DND-41 (cell line): Measurements from ENCODE around the gene NOS1.

Source experiments
- EZH2 ChIP-seq: IDR thresholded peaks from 3 replicates; pipeline ENCODE4 v1.6.1; 2012; ENCODE audit warnings: borderline replicate concordance, low read depth, mild to moderate bottlenecking, moderate library complexity, low read length, inconsistent platforms; ENCODE audit not compliant: severe bottlenecking
- TF ChIP-seq, protein P1 (sequence below): IDR thresholded peaks from 2 replicates; pipeline ENCODE4 v1.5.1; 2012; ENCODE audit warnings: borderline replicate concordance, low read length, moderate library complexity, mild to moderate bottlenecking; ENCODE audit not compliant: poor library complexity, severe bottlenecking; ENCODE audit errors: extremely low read depth

DNA sequence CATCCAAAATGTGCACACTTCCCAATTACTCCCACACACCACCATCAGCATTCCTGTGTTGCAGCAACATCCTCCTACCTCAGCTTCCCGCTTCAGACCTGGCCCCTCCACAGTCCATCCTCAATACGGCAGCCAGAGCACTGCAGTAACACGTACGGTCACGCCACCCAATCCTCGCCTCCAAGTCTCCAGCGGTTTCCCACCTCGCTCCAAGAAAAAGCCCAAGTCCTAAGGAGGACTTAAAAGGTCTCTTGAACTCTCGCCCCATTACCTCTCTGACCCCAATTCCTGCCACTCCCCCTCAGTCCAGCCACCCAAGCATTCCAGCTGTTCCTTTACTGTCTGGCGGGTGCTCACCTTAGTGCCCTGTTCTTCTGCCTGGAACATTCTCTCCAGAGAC lies 183.1 kb downstream of the NOS1 start:
- TF ChIP-seq, protein P1, sequence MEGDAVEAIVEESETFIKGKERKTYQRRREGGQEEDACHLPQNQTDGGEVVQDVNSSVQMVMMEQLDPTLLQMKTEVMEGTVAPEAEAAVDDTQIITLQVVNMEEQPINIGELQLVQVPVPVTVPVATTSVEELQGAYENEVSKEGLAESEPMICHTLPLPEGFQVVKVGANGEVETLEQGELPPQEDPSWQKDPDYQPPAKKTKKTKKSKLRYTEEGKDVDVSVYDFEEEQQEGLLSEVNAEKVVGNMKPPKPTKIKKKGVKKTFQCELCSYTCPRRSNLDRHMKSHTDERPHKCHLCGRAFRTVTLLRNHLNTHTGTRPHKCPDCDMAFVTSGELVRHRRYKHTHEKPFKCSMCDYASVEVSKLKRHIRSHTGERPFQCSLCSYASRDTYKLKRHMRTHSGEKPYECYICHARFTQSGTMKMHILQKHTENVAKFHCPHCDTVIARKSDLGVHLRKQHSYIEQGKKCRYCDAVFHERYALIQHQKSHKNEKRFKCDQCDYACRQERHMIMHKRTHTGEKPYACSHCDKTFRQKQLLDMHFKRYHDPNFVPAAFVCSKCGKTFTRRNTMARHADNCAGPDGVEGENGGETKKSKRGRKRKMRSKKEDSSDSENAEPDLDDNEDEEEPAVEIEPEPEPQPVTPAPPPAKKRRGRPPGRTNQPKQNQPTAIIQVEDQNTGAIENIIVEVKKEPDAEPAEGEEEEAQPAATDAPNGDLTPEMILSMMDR = no peak
- no peak for TF ChIP-seq EZH2
